HepG2 (cell line): ENCODE measurements around the gene CDX2. TPM values are rescaled to one million over a fixed set of nuclear protein-coding genes. Genes with fewer than 3 reads are reported as not detected.
A peak's percentile ranks its signal among the peaks of the same experiment; 100 is the strongest.

ENCODE experiments used
- AKNA ChIP-seq: sonication (generic); formaldehyde crosslinking; IDR thresholded peaks from 2 replicates; pipeline ENCODE4 v1.4.0; 2020; ENCODE audit warnings: missing genetic modification reagents, borderline replicate concordance
- ATF5 ChIP-seq: sonication (generic); formaldehyde crosslinking; IDR thresholded peaks from 2 replicates; pipeline ENCODE4 v1.4.0; 2020; ENCODE audit warnings: mild to moderate bottlenecking, low read depth, missing genetic modification reagents
- CCAR2 ChIP-seq: fragments of 200-400 bp; formaldehyde crosslinking; optimal IDR thresholded peaks from 2 replicates; pipeline ENCODE3; 2018; ENCODE audit warnings: low read depth, mild to moderate bottlenecking, low read length, moderate library complexity
- HCFC1 ChIP-seq: fragments of 150-350 bp; IDR thresholded peaks from 2 replicates; pipeline ENCODE4 v1.6.1; 2014; ENCODE audit warnings: low read depth, low read length
- PHB2 ChIP-seq: fragments of 450-650 bp; IDR thresholded peaks from 2 replicates; pipeline ENCODE4 v1.6.1; 2018; ENCODE audit not compliant: partially characterized antibody
- POGZ ChIP-seq: sonication (generic); formaldehyde crosslinking; IDR thresholded peaks from 2 replicates; pipeline ENCODE4 v1.4.0; 2020; ENCODE audit warnings: mild to moderate bottlenecking, missing genetic modification reagents
- RBM39 ChIP-seq: fragments of 200-400 bp; formaldehyde crosslinking; IDR thresholded peaks from one replicate; pipeline ENCODE4 v1.6.1; 2018; ENCODE audit warnings: antibody characterized with exemption, mild to moderate bottlenecking, low read depth, low read length; ENCODE audit not compliant: poor library complexity, severe bottlenecking
- RFX5 ChIP-seq: IDR thresholded peaks from 2 replicates; pipeline ENCODE4 v1.6.1; 2011; ENCODE audit warnings: low read depth, low read length, improper control_type of control experiment
- SMAD3 ChIP-seq: sonication (generic); formaldehyde crosslinking; IDR thresholded peaks from 2 replicates; pipeline ENCODE4 v1.4.0; 2020; ENCODE audit warnings: missing genetic modification reagents
- SMARCC2 ChIP-seq: fragments of 450-650 bp; IDR thresholded peaks from 2 replicates; pipeline ENCODE4 v1.6.1; 2017; ENCODE audit warnings: antibody characterized with exemption, mild to moderate bottlenecking
- XRCC5 ChIP-seq: fragments of 200-400 bp; formaldehyde crosslinking; optimal IDR thresholded peaks from 2 replicates; pipeline ENCODE3; 2017; ENCODE audit warnings: mild to moderate bottlenecking, low read length
- ZNF333 ChIP-seq: sonication (generic); formaldehyde crosslinking; IDR thresholded peaks from 2 replicates; pipeline ENCODE4 v1.4.0; 2020; ENCODE audit warnings: mild to moderate bottlenecking, missing genetic modification reagents, borderline replicate concordance
- ZNF674 ChIP-seq: sonication (generic); formaldehyde crosslinking; IDR thresholded peaks from 2 replicates; pipeline ENCODE4 v1.5.0; 2020; ENCODE audit warnings: low read depth, mild to moderate bottlenecking, missing genetic modification reagents
- polyA plus RNA-seq, 8 experiments: library from polyadenylated mRNA; depleted of rRNA in 3 of 8; stranded (reverse) in 7 of 8; unstranded in 1 of 8; fragments of >200 nt; fragmentation: Illumina TruSeq in 4 of 8; extraction: Trizol in 4 of 8; gene quantifications; 2 replicates each; pipeline versions ENCODE4 v1.2.1 to v1.2.3, GENCODE V29; 2011 to 2016; ENCODE audit warnings: low read depth in 4 of 8, missing spikeins in 1 of 8, mixed read lengths in 1 of 8; ENCODE audit not compliant: insufficient read depth in 1 of 8
- total RNA-seq, 5 experiments: library from RNA; depleted of rRNA; stranded (reverse); fragments of >200 nt; fragmentation: Illumina TruSeq; extraction: Trizol; gene quantifications; 2 replicates each; pipeline ENCODE4 v1.2.3, GENCODE V29; 2016; ENCODE audit warnings: low read depth in 1 of 5
- TF ChIP-seq, protein P1 (sequence below): sonication (generic); formaldehyde crosslinking; IDR thresholded peaks from 2 replicates; pipeline ENCODE4 v1.4.0; 2020; ENCODE audit warnings: missing genetic modification reagents
- TF ChIP-seq, protein P2 (sequence below): sonication (generic); formaldehyde crosslinking; IDR thresholded peaks from 2 replicates; pipeline ENCODE4 v1.4.0; 2020; ENCODE audit warnings: missing genetic modification reagents

CDX2 gene
- total and polyA plus RNA-seq, 2 of the 13 experiments (the other 11 are each of a cell fraction or from before 2014, with no cell fraction given) = 0.04 TPM; not detected in 1

DNA sequence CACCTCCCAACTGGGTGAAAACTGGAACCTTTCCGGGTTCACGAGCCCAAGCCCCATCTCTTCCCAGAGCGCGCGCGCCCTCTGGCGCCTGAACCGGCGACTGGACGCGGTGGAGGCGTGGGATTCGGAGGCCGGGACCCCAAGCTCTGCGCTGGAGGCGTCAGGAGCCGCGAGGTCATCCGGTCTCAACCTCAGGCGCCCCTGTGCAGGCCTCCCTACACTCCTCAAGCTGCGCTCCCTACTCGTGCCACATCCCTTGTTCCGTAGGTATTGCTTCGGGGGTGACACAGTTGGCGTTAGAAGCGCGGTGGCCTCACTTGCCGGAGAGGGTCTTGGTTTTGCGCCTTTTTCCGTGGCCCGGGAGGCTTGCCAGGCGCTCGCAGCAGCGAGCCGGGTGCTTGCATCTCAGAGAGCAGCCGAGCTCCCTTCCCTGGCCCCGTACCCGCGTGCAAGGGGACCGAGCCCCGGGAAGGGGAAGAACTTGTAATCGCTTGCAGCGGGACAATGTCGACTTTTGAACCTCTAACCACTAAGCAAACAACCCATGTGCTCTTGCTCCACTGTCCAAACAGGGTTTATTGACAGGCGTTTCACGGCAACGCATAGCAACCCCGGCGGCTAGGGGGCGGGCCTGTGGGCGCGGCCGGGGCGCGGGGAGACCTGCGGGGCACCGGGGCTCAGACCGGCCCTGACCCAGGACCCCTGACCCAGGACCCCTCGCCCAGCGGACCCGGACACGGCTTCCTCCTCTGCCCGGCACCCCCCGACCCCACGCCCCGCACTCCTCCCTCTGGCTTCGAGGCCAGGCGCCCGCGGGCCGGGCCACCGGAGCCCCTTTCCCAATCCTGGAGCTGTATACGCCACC is 8.5 kb downstream of the CDX2 start (continued):
- TF ChIP-seq, protein P1, sequence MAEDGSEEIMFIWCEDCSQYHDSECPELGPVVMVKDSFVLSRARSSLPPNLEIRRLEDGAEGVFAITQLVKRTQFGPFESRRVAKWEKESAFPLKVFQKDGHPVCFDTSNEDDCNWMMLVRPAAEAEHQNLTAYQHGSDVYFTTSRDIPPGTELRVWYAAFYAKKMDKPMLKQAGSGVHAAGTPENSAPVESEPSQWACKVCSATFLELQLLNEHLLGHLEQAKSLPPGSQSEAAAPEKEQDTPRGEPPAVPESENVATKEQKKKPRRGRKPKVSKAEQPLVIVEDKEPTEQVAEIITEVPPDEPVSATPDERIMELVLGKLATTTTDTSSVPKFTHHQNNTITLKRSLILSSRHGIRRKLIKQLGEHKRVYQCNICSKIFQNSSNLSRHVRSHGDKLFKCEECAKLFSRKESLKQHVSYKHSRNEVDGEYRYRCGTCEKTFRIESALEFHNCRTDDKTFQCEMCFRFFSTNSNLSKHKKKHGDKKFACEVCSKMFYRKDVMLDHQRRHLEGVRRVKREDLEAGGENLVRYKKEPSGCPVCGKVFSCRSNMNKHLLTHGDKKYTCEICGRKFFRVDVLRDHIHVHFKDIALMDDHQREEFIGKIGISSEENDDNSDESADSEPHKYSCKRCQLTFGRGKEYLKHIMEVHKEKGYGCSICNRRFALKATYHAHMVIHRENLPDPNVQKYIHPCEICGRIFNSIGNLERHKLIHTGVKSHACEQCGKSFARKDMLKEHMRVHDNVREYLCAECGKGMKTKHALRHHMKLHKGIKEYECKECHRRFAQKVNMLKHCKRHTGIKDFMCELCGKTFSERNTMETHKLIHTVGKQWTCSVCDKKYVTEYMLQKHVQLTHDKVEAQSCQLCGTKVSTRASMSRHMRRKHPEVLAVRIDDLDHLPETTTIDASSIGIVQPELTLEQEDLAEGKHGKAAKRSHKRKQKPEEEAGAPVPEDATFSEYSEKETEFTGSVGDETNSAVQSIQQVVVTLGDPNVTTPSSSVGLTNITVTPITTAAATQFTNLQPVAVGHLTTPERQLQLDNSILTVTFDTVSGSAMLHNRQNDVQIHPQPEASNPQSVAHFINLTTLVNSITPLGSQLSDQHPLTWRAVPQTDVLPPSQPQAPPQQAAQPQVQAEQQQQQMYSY (CRISPR knock-in tag) = no peak; the same call in 1 of the 2 replicates
- TF ChIP-seq XRCC5 = peak; percentile 56
- TF ChIP-seq, protein P2, sequence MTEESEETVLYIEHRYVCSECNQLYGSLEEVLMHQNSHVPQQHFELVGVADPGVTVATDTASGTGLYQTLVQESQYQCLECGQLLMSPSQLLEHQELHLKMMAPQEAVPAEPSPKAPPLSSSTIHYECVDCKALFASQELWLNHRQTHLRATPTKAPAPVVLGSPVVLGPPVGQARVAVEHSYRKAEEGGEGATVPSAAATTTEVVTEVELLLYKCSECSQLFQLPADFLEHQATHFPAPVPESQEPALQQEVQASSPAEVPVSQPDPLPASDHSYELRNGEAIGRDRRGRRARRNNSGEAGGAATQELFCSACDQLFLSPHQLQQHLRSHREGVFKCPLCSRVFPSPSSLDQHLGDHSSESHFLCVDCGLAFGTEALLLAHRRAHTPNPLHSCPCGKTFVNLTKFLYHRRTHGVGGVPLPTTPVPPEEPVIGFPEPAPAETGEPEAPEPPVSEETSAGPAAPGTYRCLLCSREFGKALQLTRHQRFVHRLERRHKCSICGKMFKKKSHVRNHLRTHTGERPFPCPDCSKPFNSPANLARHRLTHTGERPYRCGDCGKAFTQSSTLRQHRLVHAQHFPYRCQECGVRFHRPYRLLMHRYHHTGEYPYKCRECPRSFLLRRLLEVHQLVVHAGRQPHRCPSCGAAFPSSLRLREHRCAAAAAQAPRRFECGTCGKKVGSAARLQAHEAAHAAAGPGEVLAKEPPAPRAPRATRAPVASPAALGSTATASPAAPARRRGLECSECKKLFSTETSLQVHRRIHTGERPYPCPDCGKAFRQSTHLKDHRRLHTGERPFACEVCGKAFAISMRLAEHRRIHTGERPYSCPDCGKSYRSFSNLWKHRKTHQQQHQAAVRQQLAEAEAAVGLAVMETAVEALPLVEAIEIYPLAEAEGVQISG (CRISPR knock-in tag) = peak; percentile 83
- TF ChIP-seq ZNF333 = no peak; the same call in 1 of the 2 replicates
- no peak for TF ChIP-seq AKNA
- TF ChIP-seq SMAD3 = 0 out of 2 replicates have a peak, but pooled peaks have one; percentile 28
- no peak for TF ChIP-seq SMARCC2
- TF ChIP-seq RFX5 = peak; percentile 96
- peak; percentile 53; the same call in 1 of the 2 replicates for TF ChIP-seq ATF5 (CRISPR knock-in tag)
- TF ChIP-seq POGZ = peak; percentile 82
- no peak for TF ChIP-seq CCAR2
- no peak for TF ChIP-seq PHB2
- peak; percentile 74 for TF ChIP-seq RBM39
- TF ChIP-seq HCFC1 = no peak
- no peak for TF ChIP-seq ZNF674 (CRISPR knock-in tag)
